T-helper 1 cell treated with Interleukin-12 subunit alpha and Interleukin-12 subunit beta and Interleukin-4 antibody, amounts not matched to agents 30 μg/mL and 1 μg/mL, for 36 hours (primary cell): ENCODE results near the gene DUS1L.

Experiments used
- H3K27ac Mint-ChIP-seq: one replicate; pipeline ENCODE4 v1.8.0; 2021; ENCODE audit warnings: mild to moderate bottlenecking, mixed read lengths
- H3K27me3 Mint-ChIP-seq: one replicate; pipeline ENCODE4 v1.8.0; 2021; ENCODE audit warnings: low read depth, mixed read lengths
- H3K36me3 Mint-ChIP-seq: one replicate; pipeline ENCODE4 v1.8.0; 2021; ENCODE audit warnings: low read depth, mixed read lengths
- H3K4me1 Mint-ChIP-seq: one replicate; pipeline ENCODE4 v1.8.0; 2021; ENCODE audit warnings: low read depth, mixed read lengths
- H3K4me3 Mint-ChIP-seq: one replicate; pipeline ENCODE4 v1.8.0; 2021; ENCODE audit warnings: mild to moderate bottlenecking, moderate library complexity, mixed read lengths
- H3K9me3 Mint-ChIP-seq: one replicate; pipeline ENCODE4 v1.8.0; 2021; ENCODE audit warnings: mixed read lengths

Gene DUS1L

GRCh38 chr17:82061047-82061925 is 4.3 kb downstream of the DUS1L start:
- Mint-ChIP-seq H3K27me3 (no peaks in the 10 kb centered on the region), H3K36me3 (peaks cover 5% of the 10 kb centered on the region), H3K4me3 (no peak overlapping the region), H3K27ac (no peak overlapping the region), H3K9me3 (no peaks in the 10 kb centered on the region), H3K4me1 (peaks cover 5% of the 10 kb centered on the region)

- no peak overlapping the region for H3K27ac Mint-ChIP-seq
- H3K4me3 Mint-ChIP-seq = no peak overlapping the region
- H3K9me3 Mint-ChIP-seq = no peaks in the 10 kb centered on the region
- H3K27me3 Mint-ChIP-seq = no peaks in the 10 kb centered on the region
- peaks cover 3% of the 10 kb centered on the region for H3K4me1 Mint-ChIP-seq
- H3K36me3 Mint-ChIP-seq = peaks cover 3% of the 10 kb centered on the region
Observed at GRCh38 chr17:82060614-82061013, 5.0 kb downstream of the DUS1L start.

GRCh38 chr17:82060001-82060380 is 5.6 kb downstream of the DUS1L start:
- no peaks in the 10 kb centered on the region for H3K27me3 Mint-ChIP-seq
- peaks cover 3% of the 10 kb centered on the region for H3K36me3 Mint-ChIP-seq
- H3K4me1 Mint-ChIP-seq = peaks cover 3% of the 10 kb centered on the region
- no peaks in the 10 kb centered on the region for H3K9me3 Mint-ChIP-seq
- H3K4me3 Mint-ChIP-seq = no peak overlapping the region
- no peak overlapping the region for H3K27ac Mint-ChIP-seq

GRCh38 chr17:82059272-82060000 is 6.2 kb downstream of the DUS1L start:
- peaks cover 3% of the 10 kb centered on the region for H3K4me1 Mint-ChIP-seq
- no peaks in the 10 kb centered on the region for H3K9me3 Mint-ChIP-seq
- no peaks in the 10 kb centered on the region for H3K27me3 Mint-ChIP-seq
- H3K36me3 Mint-ChIP-seq = peaks cover 3% of the 10 kb centered on the region
- H3K4me3 Mint-ChIP-seq = no peak overlapping the region
- no peak overlapping the region for H3K27ac Mint-ChIP-seq

- Mint-ChIP-seq H3K27me3 (no peaks in the 10 kb centered on the region), H3K9me3 (no peaks in the 10 kb centered on the region), H3K4me3 (no peak overlapping the region), H3K36me3 (peaks cover 3% of the 10 kb centered on the region), H3K27ac (no peak overlapping the region), H3K4me1 (no peaks in the 10 kb centered on the region)
Observed at GRCh38 chr17:82058855-82059249, 6.8 kb downstream of the DUS1L start.

GRCh38 chr17:82058230-82058854 is 7.3 kb downstream of the DUS1L start:
- H3K9me3 Mint-ChIP-seq = no peaks in the 10 kb centered on the region
- no peaks in the 10 kb centered on the region for H3K27me3 Mint-ChIP-seq
- H3K4me1 Mint-ChIP-seq = peaks cover under 1% of the 10 kb centered on the region
- H3K36me3 Mint-ChIP-seq = peaks cover 3% of the 10 kb centered on the region
- H3K27ac Mint-ChIP-seq = no peak overlapping the region
- no peak overlapping the region for H3K4me3 Mint-ChIP-seq

GRCh38 chr17:82056729-82057621 is 8.6 kb downstream of the DUS1L start:
- no peaks in the 10 kb centered on the region for H3K27me3 Mint-ChIP-seq
- peaks cover 2% of the 10 kb centered on the region for H3K4me1 Mint-ChIP-seq
- no peak overlapping the region for H3K27ac Mint-ChIP-seq
- H3K4me3 Mint-ChIP-seq = no peak overlapping the region
- H3K9me3 Mint-ChIP-seq = no peaks in the 10 kb centered on the region
- peaks cover 3% of the 10 kb centered on the region for H3K36me3 Mint-ChIP-seq

GRCh38 chr17:82055965-82056728 is 9.5 kb downstream of the DUS1L start:
- no peak overlapping the region for H3K4me3 Mint-ChIP-seq
- H3K9me3 Mint-ChIP-seq = no peaks in the 10 kb centered on the region

GRCh38 chr17:82055023-82055964 is 10.3 kb downstream of the DUS1L start:
- Mint-ChIP-seq H3K4me3 (peak overlapping the region; percentile 37), H3K36me3 (peaks cover 3% of the 10 kb centered on the region), H3K27ac (no peak overlapping the region), H3K4me1 (peaks cover 6% of the 10 kb centered on the region), H3K27me3 (no peaks in the 10 kb centered on the region), H3K9me3 (no peaks in the 10 kb centered on the region)

More at GRCh38 chr17:82055965-82056728, 9.5 kb downstream of the DUS1L start:
- Mint-ChIP-seq H3K4me1 (peaks cover 2% of the 10 kb centered on the region), H3K27me3 (no peaks in the 10 kb centered on the region), H3K27ac (no peak overlapping the region), H3K36me3 (peaks cover 3% of the 10 kb centered on the region)

GRCh38 chr17:82054351-82055022 is 11.1 kb downstream of the DUS1L start:
- Mint-ChIP-seq H3K27ac (no peak overlapping the region), H3K36me3 (peaks cover 3% of the 10 kb centered on the region), H3K9me3 (no peaks in the 10 kb centered on the region), H3K4me3 (peak overlapping the region; percentile 37), H3K4me1 (peaks cover 7% of the 10 kb centered on the region), H3K27me3 (no peaks in the 10 kb centered on the region)

- Mint-ChIP-seq H3K36me3 (peaks cover 3% of the 10 kb centered on the region), H3K27me3 (no peaks in the 10 kb centered on the region), H3K9me3 (no peaks in the 10 kb centered on the region), H3K27ac (peak overlapping the region; percentile 20), H3K4me3 (peak overlapping the region; percentile 70), H3K4me1 (peaks cover 7% of the 10 kb centered on the region)
Observed at GRCh38 chr17:82053556-82054263, 11.9 kb downstream of the DUS1L start.

GRCh38 chr17:82053130-82053529 is 12.5 kb downstream of the DUS1L start:
- Mint-ChIP-seq H3K4me1 (peaks cover 7% of the 10 kb centered on the region), H3K9me3 (no peaks in the 10 kb centered on the region), H3K36me3 (peaks cover 3% of the 10 kb centered on the region), H3K27me3 (no peaks in the 10 kb centered on the region), H3K4me3 (peak overlapping the region; percentile 70), H3K27ac (peak overlapping the region; percentile 20)
